GM20000 (cell line): Measurements from ENCODE around the gene PDZRN4.

Experiments used
- DNase-seq: peaks from one replicate; pipeline ENCODE4 v3.0.0; 2012; ENCODE audit warnings: low spot score
- CTCF ChIP-seq: IDR thresholded peaks from 2 replicates; pipeline ENCODE4 v1.5.1; 2012; ENCODE audit warnings: mild to moderate bottlenecking, control low read depth; ENCODE audit errors: extremely low read depth, missing control alignments

Gene PDZRN4

GRCh38 chr12:41438854-41439541, 250.9 kb downstream of the PDZRN4 start:
- DNase-seq = no peak
- TF ChIP-seq CTCF = no peak

GRCh38 chr12:41439801-41440200, 251.7 kb downstream of the PDZRN4 start:
- no peak for TF ChIP-seq CTCF
- DNase-seq = no peak

GRCh38 chr12:41441180-41441579, 253.1 kb downstream of the PDZRN4 start:
- DNase-seq = no peak
- no peak for TF ChIP-seq CTCF

- no peak for TF ChIP-seq CTCF
- no peak for DNase-seq
Measured at GRCh38 chr12:41442896-41443295, 254.8 kb downstream of the PDZRN4 start.

GRCh38 chr12:41443690-41444089, 255.6 kb downstream of the PDZRN4 start:
- no peak for TF ChIP-seq CTCF
- no peak for DNase-seq

GRCh38 chr12:41452838-41453407, 264.8 kb downstream of the PDZRN4 start:
- DNase-seq = no peak
- no peak for TF ChIP-seq CTCF

GRCh38 chr12:41453409-41453808, 265.3 kb downstream of the PDZRN4 start:
- no peak for TF ChIP-seq CTCF
- no peak for DNase-seq
